HepG2 (cell line): ENCODE data around the gene RBM18. TPM values are rescaled to one million over a fixed set of nuclear protein-coding genes. Genes with fewer than 3 reads are reported as not detected.

Experiments
- ATAC-seq: fragments of 200-7000 bp; cut with Tn5 transposase; 3 replicates; pipeline ENCODE4 v1.9.1; 2020; ENCODE audit warnings: mild to moderate bottlenecking, moderate library complexity
- BruUV-seq: library from RNA; stranded (reverse); fragments of 400-500 nt; replicated peaks from 2 replicates; lab custom pipeline; 2021; lab: Mats Ljungman, UMichigan
- CTCF ChIA-PET: fragments of 300-600 bp; formaldehyde crosslinking; extraction: SDS; loops from one replicate; lab custom pipeline; 2021; ENCODE audit warnings: low total read pairs, inconsistent platforms, low intra/inter-chr PET ratio; lab: Yijun Ruan, JAX
- POLR2A ChIA-PET: fragments of 350-600 bp; sonication (Branson Sonifier 250); formaldehyde crosslinking; loops from one replicate; lab custom pipeline; 2020; ENCODE audit warnings: antibody characterized with exemption, inconsistent platforms; lab: Yijun Ruan, JAX
- DNase-seq: peaks from one replicate; pipeline ENCODE4 v3.0.0-alpha.2; 2015; ENCODE audit warnings: low spot score
- FAIRE-seq: peaks from 3 replicates; lab custom pipeline; 2011; peaks lifted over from hg19 to GRCh38; lab: Jason Lieb, UNC
- H2AFZ ChIP-seq: one replicate; pipeline ENCODE4 v1.6.1; 2011; ENCODE audit warnings: low read length, inconsistent platforms
- H3K27ac ChIP-seq: fragments of 300-600 bp; 3 replicates; pipeline ENCODE4 v1.8.0; 2011; ENCODE audit warnings: mixed run types, mild to moderate bottlenecking, mixed read lengths, low read length, inconsistent platforms; ENCODE audit not compliant: insufficient read depth; ENCODE audit errors: extremely low read length
- H3K27me3 ChIP-seq, 2 experiments: fragments of 200-600 bp in 1 of 2; 2 replicates in 1 of 2; 3 replicates in 1 of 2; pipeline versions ENCODE4 v1.6.0 to v1.8.0; 2011; ENCODE audit warnings: low read length in 2 of 2, mild to moderate bottlenecking in 2 of 2, moderate library complexity in 2 of 2, inconsistent platforms in 1 of 2; ENCODE audit not compliant: insufficient read depth in 2 of 2, control insufficient read depth in 1 of 2
- H3K36me3 ChIP-seq, 2 experiments: fragments of 200-600 bp in 1 of 2; replicated peaks in 1 of 2; 2 replicates in 1 of 2; 3 replicates in 1 of 2; pipeline versions ENCODE4 v1.5.1 to v1.8.0; 2011; ENCODE audit warnings: low read length in 2 of 2, inconsistent platforms in 1 of 2; ENCODE audit not compliant: insufficient read depth in 2 of 2, control insufficient read depth in 1 of 2
- H3K4me1 ChIP-seq: 2 replicates; pipeline ENCODE4 v1.5.1; 2012; ENCODE audit warnings: low read length, inconsistent platforms; ENCODE audit not compliant: insufficient read depth
- H3K4me2 ChIP-seq: 2 replicates; pipeline ENCODE4 v1.6.0; 2011; ENCODE audit warnings: low read depth, low read length, inconsistent platforms
- H3K4me3 ChIP-seq, 3 experiments: fragments of 200-600 bp in 1 of 3; sonication (generic), shearing (Covaris generic) in 1 of 3; replicated peaks in 1 of 3; 2 replicates each; pipeline ENCODE4 v1.5.1; 2011 to 2016; ENCODE audit warnings: low read length in 3 of 3, inconsistent platforms in 2 of 3, low read depth in 2 of 3, mild to moderate bottlenecking in 2 of 3, control low read depth in 1 of 3, mixed read lengths in 1 of 3; ENCODE audit not compliant: insufficient read depth in 1 of 3
- H3K79me2 ChIP-seq: one replicate; pipeline ENCODE4 v1.6.1; 2011; ENCODE audit warnings: low read length, inconsistent platforms; ENCODE audit not compliant: insufficient read depth
- H3K9ac ChIP-seq: 2 replicates; pipeline ENCODE4 v1.6.0; 2011; ENCODE audit warnings: mild to moderate bottlenecking, low read depth, low read length, inconsistent platforms; ENCODE audit not compliant: insufficient read depth
- H3K9me3 ChIP-seq: 2 replicates; pipeline ENCODE4 v1.5.1; 2012; ENCODE audit warnings: mild to moderate bottlenecking, low read length
- H4K20me1 ChIP-seq: 2 replicates; pipeline ENCODE4 v1.6.0; 2011; ENCODE audit warnings: inconsistent platforms, mild to moderate bottlenecking, low read length, moderate library complexity; ENCODE audit not compliant: insufficient read depth
- BATF2 ChIP-seq: sonication (generic); formaldehyde crosslinking; IDR thresholded peaks from 2 replicates; pipeline ENCODE4 v1.8.0; 2022; ENCODE audit warnings: mild to moderate bottlenecking, missing genetic modification reagents, moderate library complexity
- CENPT ChIP-seq: sonication (generic); formaldehyde crosslinking; IDR thresholded peaks from 2 replicates; pipeline ENCODE4 v1.8.0; 2022; ENCODE audit warnings: low read depth, mild to moderate bottlenecking, moderate library complexity, missing genetic modification reagents
- ELF4 ChIP-seq: sonication (generic); formaldehyde crosslinking; IDR thresholded peaks from 2 replicates; pipeline ENCODE4 v1.5.0; 2020; ENCODE audit warnings: missing genetic modification reagents, mild to moderate bottlenecking, moderate library complexity, borderline replicate concordance
- EZH2 ChIP-seq: conservative IDR thresholded peaks from 2 replicates; pipeline ENCODE4 v1.6.1; 2012; ENCODE audit warnings: mild to moderate bottlenecking, low read depth, low read length, moderate library complexity
- GLI4 ChIP-seq: sonication (generic); formaldehyde crosslinking; IDR thresholded peaks from 2 replicates; pipeline ENCODE4 v1.5.1; 2020; ENCODE audit warnings: missing genetic modification reagents, mild to moderate bottlenecking, moderate library complexity, borderline replicate concordance
- KLF6 ChIP-seq: IDR thresholded peaks from 2 replicates; pipeline ENCODE4 v1.8.0; 2016; ENCODE audit warnings: missing biosample characterization, missing genetic modification reagents
- KLF9 ChIP-seq: IDR thresholded peaks from 2 replicates; pipeline ENCODE4 v1.6.1; 2016; ENCODE audit warnings: low read depth
- LCORL ChIP-seq, 2 experiments: fragments of 450-650 bp in 1 of 2; sonication (generic) in 1 of 2; formaldehyde crosslinking in 1 of 2; IDR thresholded peaks; 2 replicates each; pipeline versions ENCODE4 v1.5.0 to v1.6.1; 2017 to 2020; ENCODE audit warnings: antibody characterized with exemption in 1 of 2, missing genetic modification reagents in 1 of 2
- MYC ChIP-seq: sonication (generic); formaldehyde crosslinking; IDR thresholded peaks from 2 replicates; pipeline ENCODE4 v1.9.0; 2021; ENCODE audit warnings: missing genetic modification reagents, borderline replicate concordance
- PCBP2 ChIP-seq: fragments of 200-400 bp; formaldehyde crosslinking; optimal IDR thresholded peaks from 2 replicates; pipeline ENCODE3; 2018; ENCODE audit warnings: low read length, low read depth; ENCODE audit not compliant: poor library complexity, severe bottlenecking
- PRDM15 ChIP-seq: sonication (generic); formaldehyde crosslinking; IDR thresholded peaks from 2 replicates; pipeline ENCODE4 v1.4.0; 2020; ENCODE audit warnings: missing genetic modification reagents
- RAD51 ChIP-seq: fragments of 450-650 bp; IDR thresholded peaks from 2 replicates; pipeline ENCODE4 v1.6.1; 2016; ENCODE audit warnings: borderline replicate concordance
- RBM39 ChIP-seq: fragments of 200-400 bp; formaldehyde crosslinking; IDR thresholded peaks from one replicate; pipeline ENCODE4 v1.6.1; 2018; ENCODE audit warnings: antibody characterized with exemption, mild to moderate bottlenecking, low read depth, low read length; ENCODE audit not compliant: poor library complexity, severe bottlenecking
- RFX5 ChIP-seq: IDR thresholded peaks from 2 replicates; pipeline ENCODE4 v1.6.1; 2011; ENCODE audit warnings: low read depth, low read length, improper control_type of control experiment
- RFXANK ChIP-seq: IDR thresholded peaks from 2 replicates; pipeline ENCODE4 v1.6.1; 2016
- RNF2 ChIP-seq: fragments of 450-650 bp; conservative IDR thresholded peaks from 2 replicates; pipeline ENCODE4 v1.6.1; 2016; ENCODE audit warnings: low read depth
- RXRA ChIP-seq: sonication (generic); formaldehyde crosslinking; IDR thresholded peaks from 2 replicates; pipeline ENCODE4 v1.5.1; 2020; ENCODE audit warnings: missing genetic modification reagents
- TRIM24 ChIP-seq: sonication (generic); formaldehyde crosslinking; IDR thresholded peaks from 2 replicates; pipeline ENCODE4 v1.8.0; 2022; ENCODE audit warnings: mild to moderate bottlenecking, missing genetic modification reagents
- ZNF446 ChIP-seq: sonication (generic); formaldehyde crosslinking; IDR thresholded peaks from 2 replicates; pipeline ENCODE4 v1.5.0; 2020; ENCODE audit warnings: mild to moderate bottlenecking, missing genetic modification reagents
- ZNF598 ChIP-seq: sonication (generic); formaldehyde crosslinking; IDR thresholded peaks from 2 replicates; pipeline ENCODE4 v1.5.1; 2020; ENCODE audit warnings: mild to moderate bottlenecking, missing genetic modification reagents, borderline replicate concordance
- ZNF652 ChIP-seq: IDR thresholded peaks from 2 replicates; pipeline ENCODE4 v1.6.1; 2016; ENCODE audit warnings: low read depth, borderline replicate concordance
- WGBS: methylation state at CpG from one replicate; pipeline ENCODE4 v1.1.6; 2017; ENCODE audit warnings: low lambda C conversion rate; 5-methylcytosine and 5-hydroxymethylcytosine counted together
- in situ Hi-C: cut with HindIII; loops from 2 replicates; pipeline ENCODE4 v1.10.0; 2017; ENCODE audit warnings: low pct_unique_long_range_greater_than_20kb; ENCODE audit not compliant: extremely low pct_ligation_motif_present
- intact Hi-C: fragments of 100-400 bp; cut with micrococcal nuclease; formaldehyde crosslinking; loops from one replicate; pipeline ENCODE4 v1.10.0; 2022; ENCODE audit not compliant: unreplicated experiment
- polyA plus RNA-seq, 8 experiments: library from polyadenylated mRNA; depleted of rRNA in 3 of 8; stranded (reverse) in 7 of 8; unstranded in 1 of 8; fragments of >200 nt; fragmentation: Illumina TruSeq in 4 of 8; extraction: Trizol in 4 of 8; gene quantifications; 2 replicates each; pipeline versions ENCODE4 v1.2.1 to v1.2.3, GENCODE V29; 2011 to 2016; ENCODE audit warnings: low read depth in 4 of 8, missing spikeins in 1 of 8, mixed read lengths in 1 of 8; ENCODE audit not compliant: insufficient read depth in 1 of 8
- total RNA-seq, 5 experiments: library from RNA; depleted of rRNA; stranded (reverse); fragments of >200 nt; fragmentation: Illumina TruSeq; extraction: Trizol; gene quantifications; 2 replicates each; pipeline ENCODE4 v1.2.3, GENCODE V29; 2016; ENCODE audit warnings: low read depth in 1 of 5

RBM18 gene
- total and polyA plus RNA-seq, 2 of the 13 experiments (the other 11 are each of a cell fraction or from before 2014, with no cell fraction given), result 12.6 to 16.6 TPM

DNA sequence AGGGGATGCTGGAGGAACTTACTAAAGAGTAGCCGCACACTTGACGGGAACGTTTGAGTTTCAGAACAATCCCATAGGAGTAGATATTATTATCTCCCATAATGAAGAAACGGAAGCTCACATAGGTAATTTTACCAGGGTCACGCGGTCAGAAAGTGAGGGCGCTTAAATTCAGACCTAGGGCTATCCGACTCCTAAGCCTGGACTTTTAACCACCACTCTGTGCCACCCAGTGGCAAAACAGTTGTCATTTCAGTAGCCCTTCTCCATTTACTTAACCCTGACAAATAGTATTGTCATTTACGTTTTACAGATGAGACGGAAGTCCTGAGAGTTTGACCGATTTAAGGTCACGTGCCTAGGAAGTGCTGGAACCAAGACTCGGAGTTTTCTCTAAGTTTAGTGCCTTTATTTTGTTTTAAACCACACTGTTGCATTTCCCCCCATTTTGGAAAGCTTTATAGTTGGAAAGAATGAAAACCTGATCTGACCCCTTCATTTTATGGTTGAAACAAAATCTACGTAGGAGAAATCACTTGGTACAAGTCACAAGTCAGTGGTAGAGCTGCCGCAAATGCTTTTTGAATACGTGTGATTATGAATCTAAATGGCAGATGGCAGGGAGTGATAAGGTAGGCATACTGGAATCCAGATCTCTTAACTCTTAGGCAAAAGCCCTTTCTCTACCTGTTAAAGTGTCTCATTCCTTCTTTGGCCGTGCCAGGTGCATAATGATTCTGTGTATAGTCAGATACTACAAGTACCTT is 692 bp upstream of the RBM18 start:
- peak overlapping the region; percentile 70 for H2AFZ ChIP-seq
- WGBS, result 5% methylated on average over 16 of the region's 17 CpGs
- FAIRE-seq (peak; percentile 60), DNase-seq (peak; percentile 79), ATAC-seq (peak; percentile 77)
- H3K4me1 ChIP-seq, result peaks cover 44% of the 10 kb centered on the region
- H3K36me3 ChIP-seq, result 0 out of 5 replicates have a peak, but pooled peaks cover 0 to 1% of the 10 kb centered on the region in 2 experiments
- no peaks in the 10 kb centered on the region for H4K20me1 ChIP-seq
- peak overlapping the region; percentile 91 for H3K4me2 ChIP-seq
- intact Hi-C loops (loop anchor here (5.0 kb wide), 1 partner anchor 82 kb away; no protein-coding TSS in a partner anchor), in situ Hi-C loops (no loop called here)
- no peaks in the 10 kb centered on the region for H3K9me3 ChIP-seq
- peak overlapping the region; percentile 69 to 83 (median 75) for H3K4me3 ChIP-seq
- BruUV-seq, result TSS peak; percentile 77
- peak overlapping the region; percentile 84 for H3K27ac ChIP-seq
- no peaks in the 10 kb centered on the region; a peak in 1 of 5 replicates for H3K27me3 ChIP-seq
- CTCF ChIA-PET, result interaction anchor here (1.8 kb wide), 1 partner anchor 140 kb away, joined by 7 read pairs; no protein-coding TSS in a partner anchor
- peak overlapping the region; percentile 83 for H3K9ac ChIP-seq
- POLR2A ChIA-PET, result interaction anchor here (1.0 to 2.1 kb wide), 14 partner anchors 11 to 675 kb away, joined by 3 to 16 read pairs (median 4); partner anchors contain the start of genes RABGAP1 and ZBTB26
- H3K79me2 ChIP-seq, result peaks cover 46% of the 10 kb centered on the region
- no peak for TF ChIP-seq TRIM24 (CRISPR knock-in tag)
- TF ChIP-seq RAD51, result peak; percentile 46; the same call in 1 of the 2 replicates
- TF ChIP-seq KLF9 (CRISPR knock-in tag), result no peak; the same call in 1 of the 2 replicates
- no peak for TF ChIP-seq RBM39
- no peak for TF ChIP-seq RXRA (CRISPR knock-in tag)
- no peak for TF ChIP-seq RFXANK (CRISPR knock-in tag)
- TF ChIP-seq ZNF446 (CRISPR knock-in tag), result no peak
- TF ChIP-seq RFX5, result no peak
- TF ChIP-seq ZNF652, result 0 out of 2 replicates have a peak, but pooled peaks have one; percentile 8
- TF ChIP-seq CENPT (CRISPR knock-in tag), result no peak
- TF ChIP-seq ELF4 (CRISPR knock-in tag), result no peak
- TF ChIP-seq PCBP2, result no peak
- no peak for TF ChIP-seq ZNF598
- TF ChIP-seq BATF2 (CRISPR knock-in tag), result no peak
- TF ChIP-seq MYC (CRISPR knock-in tag), result no peak
- no peak for TF ChIP-seq PRDM15 (CRISPR knock-in tag)
- TF ChIP-seq RNF2, result no peak
- TF ChIP-seq GLI4, result no peak
- TF ChIP-seq EZH2, result no peak
- TF ChIP-seq KLF6 (CRISPR knock-in tag), result no peak
- TF ChIP-seq LCORL (IDR thresholded peaks at IDR 0.05), result no peak
- TF ChIP-seq LCORL (CRISPR knock-in tag; IDR thresholded peaks at IDR 0.05), result no peak
